CD4-positive, alpha-beta memory T cell (primary cell): ENCODE measurements around the gene MMP15. TPM values are rescaled to one million over a fixed set of nuclear protein-coding genes. Genes with fewer than 3 reads are reported as not detected.
"Not testable (repeated sequence)": the region's sequence is repeated elsewhere in the genome, so short reads cannot be mapped to it uniquely, and the experiment has no call there.

Experiments
- CTCF ChIA-PET: fragments of 350-600 bp; sonication (Branson Sonifier 250); formaldehyde crosslinking; loops from one replicate; lab custom pipeline; 2021; ENCODE audit warnings: inconsistent platforms; ENCODE audit not compliant: partially characterized antibody; lab: Charles Lee
- POLR2A ChIA-PET: fragments of 350-600 bp; sonication (Branson Sonifier 250); formaldehyde crosslinking; loops from one replicate; lab custom pipeline; 2021; ENCODE audit not compliant: partially characterized antibody; lab: Charles Lee
- DNase-seq, 5 donors: peaks; one replicate each; pipeline versions ENCODE4 v3.0.0 to v3.0.0-alpha.2; 2020 to 2022; ENCODE audit warnings: mixed read lengths in 1 of 5
- H3K27ac ChIP-seq: one replicate; pipeline ENCODE4 v1.7.0; 2013; ENCODE audit warnings: low read depth, low read length
- H3K27me3 ChIP-seq: 2 replicates; pipeline ENCODE4 v1.7.0; 2013; ENCODE audit warnings: mild to moderate bottlenecking, low read length, moderate library complexity; ENCODE audit not compliant: insufficient read depth
- H3K36me3 ChIP-seq: 2 replicates; pipeline ENCODE4 v1.7.0; 2013; ENCODE audit warnings: mild to moderate bottlenecking, low read length, moderate library complexity; ENCODE audit not compliant: insufficient read depth
- H3K4me1 ChIP-seq: 2 replicates; pipeline ENCODE4 v1.7.0; 2013; ENCODE audit warnings: mild to moderate bottlenecking, low read length, moderate library complexity; ENCODE audit not compliant: insufficient read depth
- H3K4me3 ChIP-seq, 2 donors: one replicate each; pipeline ENCODE4 v1.7.0; 2013; ENCODE audit warnings: low read length in 2 of 2, mild to moderate bottlenecking in 1 of 2
- H3K9me3 ChIP-seq, 2 donors: one replicate each; pipeline ENCODE4 v1.7.0; 2013; ENCODE audit warnings: low read length in 2 of 2, control low read depth in 1 of 2; ENCODE audit not compliant: control insufficient read depth in 1 of 2
- H3K27ac Mint-ChIP-seq, 7 donors: one replicate each; pipeline ENCODE4 v1.8.0; 2020 to 2021; ENCODE audit warnings: mixed read lengths in 7 of 7, mild to moderate bottlenecking in 6 of 7, inconsistent platforms in 3 of 7, moderate library complexity in 3 of 7
- H3K27me3 Mint-ChIP-seq, 2 donors: one replicate each; pipeline ENCODE4 v1.8.0; 2020 to 2021; ENCODE audit warnings: mixed read lengths in 2 of 2
- H3K36me3 Mint-ChIP-seq, 2 donors: one replicate each; pipeline ENCODE4 v1.8.0; 2020 to 2021; ENCODE audit warnings: mixed read lengths in 2 of 2, inconsistent platforms in 1 of 2, mild to moderate bottlenecking in 1 of 2
- H3K4me1 Mint-ChIP-seq, 4 donors: one replicate each; pipeline ENCODE4 v1.8.0; 2020 to 2021; ENCODE audit warnings: mixed read lengths in 4 of 4, mild to moderate bottlenecking in 1 of 4
- H3K4me3 Mint-ChIP-seq, 8 donors: one replicate each; pipeline ENCODE4 v1.8.0; 2020 to 2021; ENCODE audit warnings: mixed read lengths in 8 of 8, mild to moderate bottlenecking in 7 of 8, moderate library complexity in 6 of 8, inconsistent platforms in 3 of 8
- H3K9me3 Mint-ChIP-seq, 8 donors: one replicate each; pipeline ENCODE4 v1.8.0; 2020 to 2021; ENCODE audit warnings: mixed read lengths in 8 of 8, mild to moderate bottlenecking in 5 of 8, inconsistent platforms in 3 of 8, moderate library complexity in 1 of 8
- intact Hi-C: fragments of 100-400 bp; cut with micrococcal nuclease; formaldehyde crosslinking; loops from one replicate; pipeline ENCODE4 v1.15.1; 2023
- polyA plus RNA-seq, 2 donors: library from polyadenylated mRNA; unstranded; fragments of 300-500 nt; fragmentation: Illumina TruSeq; gene quantifications; one replicate each; pipeline ENCODE4 v1.2.3, GENCODE V29; 2021
- total RNA-seq, 2 experiments: library from RNA; stranded (reverse); gene quantifications; one replicate each; pipeline ENCODE4 v1.2.3, GENCODE V29; 2021

Gene MMP15
- total and polyA plus RNA-seq, 4 experiments from 2014 or later = 0.21 to 1.8 (median 1.6) TPM; not detected in 1

- intact Hi-C loops = no loop called here
- Mint-ChIP-seq H3K4me1 (peaks cover 0 to 2% (median under 1%) of the 10 kb centered on the region in 4 donors), H3K36me3 (no peaks in the 10 kb centered on the region), H3K27ac (no peak overlapping the region), H3K9me3 (no peaks in the 10 kb centered on the region), H3K4me3 (no peak overlapping the region), H3K27me3 (no peaks in the 10 kb centered on the region)
- Histone ChIP-seq H3K36me3 (no peaks in the 10 kb centered on the region), H3K4me3 (no peak overlapping the region), H3K9me3 (no peaks in the 10 kb centered on the region), H3K27ac (no peak overlapping the region), H3K27me3 (no peaks in the 10 kb centered on the region), H3K4me1 (no peaks in the 10 kb centered on the region)
- no peak for DNase-seq
- ChIA-PET CTCF (interaction anchor here (1.1 kb wide), 1 partner anchor 10 kb away, joined by 6 read pairs; no protein-coding TSS in a partner anchor), POLR2A (no interaction called here)
Observed at GRCh38 chr16:58087209-58087913, 61.8 kb downstream of the MMP15 start.

- peaks cover 0 to 2% (median under 1%) of the 10 kb centered on the region in 4 donors for H3K4me1 Mint-ChIP-seq
- ChIA-PET POLR2A (interaction anchor here (0.7 kb wide), 1 partner anchor 22 kb away, joined by 3 read pairs; no protein-coding TSS in a partner anchor), CTCF (interaction anchor here (1.9 kb wide), 1 partner anchor 10 kb away, joined by 4 read pairs; no protein-coding TSS in a partner anchor)
- no peak overlapping the region for H3K27ac Mint-ChIP-seq
- intact Hi-C loops = no loop called here
- H3K27me3 ChIP-seq = no peaks in the 10 kb centered on the region
- H3K4me3 ChIP-seq = no peak overlapping the region
- H3K27ac ChIP-seq = no peak overlapping the region
- H3K4me3 Mint-ChIP-seq = no peak overlapping the region
- H3K27me3 Mint-ChIP-seq = no peaks in the 10 kb centered on the region
- no peaks in the 10 kb centered on the region for H3K9me3 Mint-ChIP-seq
- no peak for DNase-seq
- no peaks in the 10 kb centered on the region for H3K36me3 ChIP-seq
- H3K36me3 Mint-ChIP-seq = no peaks in the 10 kb centered on the region
- no peaks in the 10 kb centered on the region for H3K9me3 ChIP-seq
- H3K4me1 ChIP-seq = no peaks in the 10 kb centered on the region
Observed at GRCh38 chr16:58088091-58088490, 62.5 kb downstream of the MMP15 start.

DNA sequence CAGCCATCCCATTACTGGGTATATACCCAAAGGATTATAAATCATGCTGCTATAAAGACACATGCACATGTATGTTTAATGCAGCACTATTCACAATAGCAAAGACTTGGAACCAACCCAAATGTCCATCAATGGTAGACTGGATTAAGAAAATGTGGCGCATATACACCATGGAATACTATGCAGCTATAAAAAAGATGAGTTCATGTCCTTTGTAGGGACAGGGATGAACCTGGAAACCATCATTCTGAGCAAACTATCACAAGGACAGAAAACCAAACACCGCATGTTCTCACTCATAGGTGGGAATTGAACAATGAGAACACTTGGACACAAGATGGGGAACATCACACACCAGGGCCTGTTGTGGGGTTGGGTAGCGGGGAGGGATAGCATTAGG lies 64.8 kb downstream of the MMP15 start:
- DNase-seq, H3K4me3 ChIP-seq, H3K27ac ChIP-seq, H3K9me3 ChIP-seq, H3K9me3 Mint-ChIP-seq, H3K27me3 ChIP-seq, H3K27ac Mint-ChIP-seq, H3K4me1 ChIP-seq, H3K27me3 Mint-ChIP-seq, H3K4me1 Mint-ChIP-seq, POLR2A ChIA-PET, CTCF ChIA-PET, intact Hi-C loops, H3K4me3 Mint-ChIP-seq, H3K36me3 ChIP-seq, H3K36me3 Mint-ChIP-seq: not testable (repeated sequence)

DNA sequence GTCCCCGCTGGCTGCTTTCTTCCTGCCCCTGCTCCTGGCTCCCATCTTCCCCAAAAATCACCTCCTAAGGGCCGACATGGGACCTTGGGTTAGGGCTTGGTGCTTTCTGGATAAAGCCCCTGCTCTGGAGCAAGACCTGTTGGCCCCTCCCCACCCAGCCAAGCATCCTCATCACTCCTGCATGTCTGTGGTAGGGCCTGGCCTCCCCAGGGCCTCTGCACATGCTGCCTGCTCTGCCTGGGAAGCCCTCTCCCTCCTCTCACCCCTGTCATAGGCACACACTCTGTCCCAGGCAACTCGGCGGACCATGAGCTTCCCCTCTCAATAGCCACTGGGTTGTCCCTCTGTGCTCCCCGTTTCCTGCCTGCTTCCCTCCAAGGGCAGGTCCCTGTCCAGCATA lies 68.5 kb downstream of the MMP15 start:
- Histone ChIP-seq H3K27ac (no peak overlapping the region), H3K36me3 (no peaks in the 10 kb centered on the region), H3K4me1 (no peaks in the 10 kb centered on the region), H3K4me3 (no peak overlapping the region), H3K9me3 (no peaks in the 10 kb centered on the region), H3K27me3 (no peaks in the 10 kb centered on the region)
- Mint-ChIP-seq H3K27ac (no peak overlapping the region), H3K9me3 (no peaks in the 10 kb centered on the region), H3K4me3 (no peak overlapping the region), H3K4me1 (peaks cover 0 to 6% (median 2%) of the 10 kb centered on the region in 4 donors), H3K27me3 (peaks cover 0 to 2% of the 10 kb centered on the region in 2 donors), H3K36me3 (no peaks in the 10 kb centered on the region)
- intact Hi-C loops = no loop called here
- no peak for DNase-seq
- CTCF ChIA-PET = no interaction called here
- POLR2A ChIA-PET = no interaction called here

DNA sequence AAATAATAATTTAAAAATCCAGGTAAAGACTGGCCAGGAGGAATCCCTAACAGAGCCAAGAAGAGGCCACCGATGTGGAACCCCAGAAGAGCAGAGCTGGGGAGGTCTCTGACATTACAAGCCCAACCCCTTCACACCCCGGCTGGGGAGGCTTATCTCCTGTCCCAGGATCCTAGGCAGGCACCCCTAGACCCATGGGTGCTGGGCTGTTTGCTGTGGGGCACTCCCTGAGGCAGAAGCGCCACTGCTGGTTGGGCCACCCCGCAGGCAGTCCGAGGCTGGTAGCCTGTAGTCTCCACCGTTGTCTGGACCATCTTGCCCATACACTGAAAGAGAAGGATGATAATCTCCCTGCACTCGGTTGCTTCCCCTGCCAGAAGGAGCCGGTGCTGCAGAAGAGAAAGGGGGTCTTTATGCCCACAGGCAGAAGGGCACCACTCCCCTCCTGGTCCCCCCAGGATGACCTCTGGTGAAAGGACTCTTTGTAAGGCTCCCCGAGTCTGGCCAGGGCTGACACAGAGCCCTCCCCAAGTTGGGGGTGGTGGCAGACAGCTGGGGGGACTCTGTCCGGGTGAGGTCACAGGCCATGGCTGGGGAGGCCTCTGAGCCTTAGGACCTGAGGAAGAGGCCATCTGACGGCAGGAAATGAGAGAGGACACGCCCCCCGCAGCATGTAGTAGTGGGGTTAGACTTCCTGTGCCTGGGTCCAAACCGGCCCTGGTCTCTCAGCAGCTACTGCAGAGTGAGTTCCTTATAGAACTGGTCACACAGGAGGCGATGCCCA lies 69.4 kb downstream of the MMP15 start:
- ChIA-PET POLR2A (no interaction called here), CTCF (no interaction called here)
- H3K9me3 ChIP-seq = no peaks in the 10 kb centered on the region
- DNase-seq = no peak
- no peaks in the 10 kb centered on the region for H3K4me1 ChIP-seq
- no peak overlapping the region for H3K27ac ChIP-seq
- Mint-ChIP-seq H3K4me1 (peaks cover 0 to 6% (median 1%) of the 10 kb centered on the region in 4 donors), H3K4me3 (no peak overlapping the region), H3K9me3 (no peaks in the 10 kb centered on the region), H3K27ac (no peak overlapping the region), H3K36me3 (no peaks in the 10 kb centered on the region), H3K27me3 (peaks cover 0 to 2% of the 10 kb centered on the region in 2 donors)
- H3K27me3 ChIP-seq = no peaks in the 10 kb centered on the region
- H3K4me3 ChIP-seq = no peak overlapping the region
- no peaks in the 10 kb centered on the region for H3K36me3 ChIP-seq
- intact Hi-C loops = no loop called here

DNA sequence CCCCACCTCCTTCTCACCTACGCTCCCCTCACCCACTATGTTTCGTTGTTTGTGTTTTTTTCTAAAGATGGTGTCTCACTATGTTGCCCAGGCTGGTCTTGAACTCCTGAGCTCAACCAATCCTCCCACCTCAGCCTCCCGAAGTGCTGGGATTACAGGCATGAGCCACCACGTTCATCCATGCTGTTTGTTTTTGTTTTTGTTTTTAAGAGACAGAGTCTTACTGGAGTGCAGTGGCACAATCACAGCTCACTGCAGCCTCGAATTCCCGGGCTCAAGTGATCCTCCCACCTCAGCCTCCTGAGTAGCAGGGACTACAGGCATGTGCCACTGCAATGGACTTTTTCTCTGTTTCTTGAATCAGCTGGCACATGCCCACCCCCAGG lies 70.0 kb downstream of the MMP15 start:
- H3K27me3 Mint-ChIP-seq, POLR2A ChIA-PET, intact Hi-C loops, H3K27ac ChIP-seq, H3K36me3 ChIP-seq, H3K4me1 Mint-ChIP-seq, H3K9me3 Mint-ChIP-seq, H3K4me1 ChIP-seq, H3K36me3 Mint-ChIP-seq, H3K27ac Mint-ChIP-seq, H3K9me3 ChIP-seq, H3K4me3 ChIP-seq, DNase-seq, H3K27me3 ChIP-seq: not testable (repeated sequence)
- peak overlapping the region in 1 of 8 donors; percentile 23 for H3K4me3 Mint-ChIP-seq
- CTCF ChIA-PET = interaction anchor here (1.1 kb wide), 1 partner anchor 21 kb away, joined by 3 read pairs; no protein-coding TSS in a partner anchor

DNA sequence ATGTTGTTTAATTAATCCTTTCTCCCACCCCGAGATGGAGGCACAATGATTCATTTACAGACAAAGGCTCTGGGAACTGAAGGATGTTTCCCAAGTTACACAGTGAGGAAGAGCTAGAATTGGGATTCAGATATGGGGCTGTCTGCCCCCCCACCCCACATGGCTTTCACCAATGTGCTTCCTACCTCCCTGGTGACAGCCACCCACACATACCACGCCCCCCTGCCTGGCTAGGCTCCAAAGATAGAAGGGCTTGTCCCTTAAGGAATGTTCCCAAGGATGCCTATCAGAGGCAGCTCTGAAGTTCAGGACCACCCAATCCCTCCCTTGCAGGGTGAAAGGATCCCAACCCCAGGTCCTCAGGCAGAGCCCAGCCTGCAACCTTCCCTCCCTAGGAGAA lies 70.7 kb downstream of the MMP15 start:
- no peaks in the 10 kb centered on the region for H3K9me3 Mint-ChIP-seq
- H3K4me3 Mint-ChIP-seq = no peak overlapping the region
- no peak for DNase-seq
- H3K27me3 Mint-ChIP-seq = peaks cover 0 to 2% of the 10 kb centered on the region in 2 donors
- Histone ChIP-seq H3K27me3 (no peaks in the 10 kb centered on the region), H3K4me3 (no peak overlapping the region), H3K36me3 (no peaks in the 10 kb centered on the region), H3K4me1 (no peaks in the 10 kb centered on the region), H3K9me3 (no peaks in the 10 kb centered on the region), H3K27ac (no peak overlapping the region)
- no peaks in the 10 kb centered on the region for H3K36me3 Mint-ChIP-seq
- ChIA-PET CTCF (interaction anchor here (1.1 to 2.4 kb wide), 3 partner anchors 14 to 26 kb away, joined by 3 to 8 read pairs (median 3); no protein-coding TSS in a partner anchor), POLR2A (interaction anchor here (1.8 kb wide), 1 partner anchor 33 kb away, joined by 5 read pairs; the partner anchor contains the start of gene CFAP20)
- no peak overlapping the region for H3K27ac Mint-ChIP-seq
- intact Hi-C loops = no loop called here
- peaks cover 0 to 6% (median 0%) of the 10 kb centered on the region in 4 donors for H3K4me1 Mint-ChIP-seq
